ENCODE data around the gene SUCLG2.

GRCh38 chr3:67587811-67588210, 66.6 kb downstream of the SUCLG2 start:
- no peak for TF ChIP-seq MITF (IDR thresholded peaks at IDR 0.05)
- no peak for TF ChIP-seq RAD21 (CRISPR knock-in tag; conservative IDR thresholded peaks at IDR 0.05 in 1 of 2, IDR thresholded peaks at IDR 0.05 in 1 of 2)
- TF ChIP-seq WHSC1 (IDR thresholded peaks at IDR 0.05; ENCODE audit: low read length), result no peak
- TF ChIP-seq LEF1 (IDR thresholded peaks at IDR 0.05), result no peak
- no peak for TF ChIP-seq ZBTB26 (CRISPR knock-in tag; IDR thresholded peaks at IDR 0.05)
- TF ChIP-seq CTCF (IDR thresholded peaks at IDR 0.05 in 2 of 3, conservative IDR thresholded peaks at IDR 0.05 in 1 of 3; ENCODE audit: insufficient read depth in 2 of 3, low read depth in 1 of 3, low read length in 3 of 3), result no peak
- no peak for TF ChIP-seq ZNF124 (CRISPR knock-in tag; IDR thresholded peaks at IDR 0.05)
- no peak for TF ChIP-seq MEF2D (tag; conservative IDR thresholded peaks at IDR 0.05; ENCODE audit: low read depth)
- TF ChIP-seq CEBPG (CRISPR knock-in tag; IDR thresholded peaks at IDR 0.05), result no peak
- TF ChIP-seq CEBPG (tag; conservative IDR thresholded peaks at IDR 0.05 in 1 of 2, IDR thresholded peaks at IDR 0.05 in 1 of 2), result no peak

Data from K562 (cell line).